ENCODE results near the gene SMIM7. TPM values are rescaled to one million over a fixed set of nuclear protein-coding genes. Genes with fewer than 3 reads are reported as not detected.

Gene SMIM7
- total RNA-seq, 1 experiment from 2014 or later, result 74.4 TPM

- H3K9me3 ChIP-seq, result no peaks in the 10 kb centered on the region
- ChIA-PET POLR2A (no interaction called here), CTCF (no interaction called here)
- H3K36me3 ChIP-seq (ENCODE audit: control insufficient read depth, insufficient read depth, low read length), result peaks cover 2% of the 10 kb centered on the region; the same call in 1 of the 2 replicates
- Mint-ChIP-seq H3K4me1 (ENCODE audit: low read depth, unreplicated experiment) (peaks cover 13% of the 10 kb centered on the region), H3K27ac (ENCODE audit: unreplicated experiment) (no peak overlapping the region), H3K27me3 (ENCODE audit: insufficient read depth, unreplicated experiment) (no peaks in the 10 kb centered on the region), H3K36me3 (ENCODE audit: insufficient read depth, unreplicated experiment) (peaks cover 36% of the 10 kb centered on the region), H3K4me3 (ENCODE audit: unreplicated experiment) (no peak overlapping the region), H3K9me3 (ENCODE audit: unreplicated experiment) (no peaks in the 10 kb centered on the region)
- TF ChIP-seq CTCF (IDR thresholded peaks at IDR 0.05; ENCODE audit: insufficient read depth in 1 of 2, low read depth in 1 of 2, low read length in 1 of 2, severe bottlenecking in 1 of 2, unreplicated experiment in 1 of 2), result no peak
- H3K4me1 ChIP-seq, result peaks cover 8% of the 10 kb centered on the region
- no peaks in the 10 kb centered on the region for H3K27me3 ChIP-seq (replicated peaks; ENCODE audit: control insufficient read depth, insufficient read depth, low read length)
- no TSS peak for BruUV-seq (replicated peaks)
- intact Hi-C loops (cut with micrococcal nuclease; ENCODE audit: unreplicated experiment), result no loop called here
- no peak overlapping the region for H3K4me3 ChIP-seq (ENCODE audit: low read depth, low read length)
- DNase-seq, result no peak
Observed at GRCh38 chr19:16623576-16623975, 36.4 kb downstream of the SMIM7 start.

- no TSS peak for BruUV-seq (replicated peaks)
- Histone ChIP-seq H3K4me3 (ENCODE audit: low read depth, low read length) (no peak overlapping the region), H3K4me1 (peaks cover 8% of the 10 kb centered on the region), H3K9me3 (no peaks in the 10 kb centered on the region), H3K36me3 (ENCODE audit: control insufficient read depth, insufficient read depth, low read length) (peaks cover 2% of the 10 kb centered on the region; the same call in 1 of the 2 replicates), H3K27me3 (replicated peaks; ENCODE audit: control insufficient read depth, insufficient read depth, low read length) (no peaks in the 10 kb centered on the region)
- CTCF ChIA-PET, result no interaction called here
- H3K27ac Mint-ChIP-seq (ENCODE audit: unreplicated experiment), result no peak overlapping the region
- H3K9me3 Mint-ChIP-seq (ENCODE audit: unreplicated experiment), result no peaks in the 10 kb centered on the region
- peaks cover 13% of the 10 kb centered on the region for H3K4me1 Mint-ChIP-seq (ENCODE audit: low read depth, unreplicated experiment)
- no peaks in the 10 kb centered on the region for H3K27me3 Mint-ChIP-seq (ENCODE audit: insufficient read depth, unreplicated experiment)
- H3K4me3 Mint-ChIP-seq (ENCODE audit: unreplicated experiment), result no peak overlapping the region
- TF ChIP-seq CTCF (IDR thresholded peaks at IDR 0.05; ENCODE audit: insufficient read depth in 1 of 2, low read depth in 1 of 2, low read length in 1 of 2, severe bottlenecking in 1 of 2, unreplicated experiment in 1 of 2), result no peak
- peaks cover 31% of the 10 kb centered on the region for H3K36me3 Mint-ChIP-seq (ENCODE audit: insufficient read depth, unreplicated experiment)
- intact Hi-C loops (cut with micrococcal nuclease; ENCODE audit: unreplicated experiment), result no loop called here
- DNase-seq, result no peak
- POLR2A ChIA-PET, result no interaction called here
Observed at GRCh38 chr19:16623066-16623465, 36.9 kb downstream of the SMIM7 start.

- intact Hi-C loops (cut with micrococcal nuclease; ENCODE audit: unreplicated experiment), result no loop called here
- H3K4me3 Mint-ChIP-seq (ENCODE audit: unreplicated experiment), result no peak overlapping the region
- BruUV-seq (replicated peaks), result no TSS peak
- no peaks in the 10 kb centered on the region for H3K9me3 Mint-ChIP-seq (ENCODE audit: unreplicated experiment)
- H3K4me1 ChIP-seq, result peaks cover 8% of the 10 kb centered on the region
- peaks cover 27% of the 10 kb centered on the region for H3K36me3 Mint-ChIP-seq (ENCODE audit: insufficient read depth, unreplicated experiment)
- H3K4me1 Mint-ChIP-seq (ENCODE audit: low read depth, unreplicated experiment), result peaks cover 6% of the 10 kb centered on the region
- no peak for DNase-seq
- ChIA-PET CTCF (no interaction called here), POLR2A (no interaction called here)
- H3K27me3 Mint-ChIP-seq (ENCODE audit: insufficient read depth, unreplicated experiment), result no peaks in the 10 kb centered on the region
- TF ChIP-seq CTCF (IDR thresholded peaks at IDR 0.05; ENCODE audit: insufficient read depth in 1 of 2, low read depth in 1 of 2, low read length in 1 of 2, severe bottlenecking in 1 of 2, unreplicated experiment in 1 of 2), result no peak
- H3K27ac Mint-ChIP-seq (ENCODE audit: unreplicated experiment), result peak overlapping the region; percentile 27
- no peak overlapping the region for H3K4me3 ChIP-seq (ENCODE audit: low read depth, low read length)
- H3K27me3 ChIP-seq (replicated peaks; ENCODE audit: control insufficient read depth, insufficient read depth, low read length), result no peaks in the 10 kb centered on the region
- H3K9me3 ChIP-seq, result no peaks in the 10 kb centered on the region
- H3K36me3 ChIP-seq (ENCODE audit: control insufficient read depth, insufficient read depth, low read length), result peaks cover 2% of the 10 kb centered on the region; the same call in 1 of the 2 replicates
Observed at GRCh38 chr19:16621165-16621800, 38.7 kb downstream of the SMIM7 start.
